Esophagus (tissue), 2 donors: ENCODE measurements around the gene ARV1. TPM values are rescaled to one million over a fixed set of nuclear protein-coding genes. Genes with fewer than 3 reads are reported as not detected.
"Not testable (repeated sequence)": the region's sequence is repeated elsewhere in the genome, so short reads cannot be mapped to it uniquely, and the experiment has no call there.

Source experiments
- H3K27ac ChIP-seq, 2 donors: one replicate each; pipeline ENCODE4 v1.5.1; 2013; ENCODE audit warnings: low read depth in 2 of 2, mild to moderate bottlenecking in 2 of 2, inconsistent platforms in 1 of 2, low read length in 1 of 2, moderate library complexity in 1 of 2
- H3K27me3 ChIP-seq, 2 donors: one replicate each; pipeline ENCODE4 v1.6.1; 2013; ENCODE audit warnings: low read length in 2 of 2, control low read depth in 1 of 2, mild to moderate bottlenecking in 1 of 2; ENCODE audit not compliant: insufficient read depth in 2 of 2, control insufficient read depth in 1 of 2
- H3K36me3 ChIP-seq, 2 donors: one replicate each; pipeline ENCODE4 v1.6.1; 2013; ENCODE audit warnings: low read length in 1 of 2; ENCODE audit not compliant: control insufficient read depth in 2 of 2, insufficient read depth in 2 of 2
- H3K4me1 ChIP-seq, 2 donors: one replicate each; pipeline ENCODE4 v1.6.1; 2013; ENCODE audit warnings: low read length in 1 of 2; ENCODE audit not compliant: control insufficient read depth in 2 of 2, insufficient read depth in 2 of 2
- H3K4me3 ChIP-seq, 2 donors: one replicate each; pipeline ENCODE4 v1.5.1; 2013; ENCODE audit warnings: low read length in 2 of 2, mild to moderate bottlenecking in 2 of 2, low read depth in 1 of 2, moderate library complexity in 1 of 2
- H3K9me3 ChIP-seq, 2 donors: one replicate each; pipeline ENCODE4 v1.6.1; 2013; ENCODE audit warnings: mild to moderate bottlenecking in 2 of 2, low read depth in 1 of 2, low read length in 1 of 2, moderate library complexity in 1 of 2; ENCODE audit not compliant: control insufficient read depth in 2 of 2, insufficient read depth in 1 of 2
- WGBS, 2 donors: extraction: QIAGEN DNeasy Blood & Tissue Kit; methylation state at CpG; one replicate each; pipeline ENCODE4 v1.1.7; 2013; 5-methylcytosine and 5-hydroxymethylcytosine counted together
- polyA plus RNA-seq, 2 donors: library from polyadenylated mRNA; stranded (reverse); fragments of 200-250 nt; gene quantifications; one replicate each; pipeline ENCODE4 v1.2.3, GENCODE V29; 2013
- donor health status: healthy with polysubstance abuse.
- donor health status: Bipolar disorder and iron deficiency.

ARV1 gene
- polyA plus RNA-seq, 2 donors = 21.0 to 38.3 TPM

DNA sequence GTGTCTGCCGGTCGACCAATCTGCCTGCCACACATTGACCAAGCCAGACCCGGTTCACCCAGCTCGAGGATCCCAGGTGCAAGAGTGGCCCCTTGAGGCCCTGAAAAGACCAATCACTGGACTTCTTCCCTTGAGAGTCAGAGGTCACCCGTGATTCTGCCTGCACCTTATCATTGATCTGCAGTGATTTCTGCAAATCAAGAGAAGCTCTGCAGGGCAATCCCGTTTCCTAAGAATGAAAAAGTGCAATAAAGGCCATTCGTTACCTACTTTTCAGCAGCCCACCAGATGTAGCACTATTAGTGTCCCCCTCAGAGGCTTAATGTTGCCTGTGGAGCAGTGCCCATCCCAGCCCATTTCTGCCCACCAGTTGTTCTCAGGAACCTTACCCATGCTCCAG lies 43.6 kb downstream of the ARV1 start:
- H3K27ac ChIP-seq, H3K4me1 ChIP-seq, H3K36me3 ChIP-seq, H3K27me3 ChIP-seq, H3K4me3 ChIP-seq, H3K9me3 ChIP-seq: not testable (repeated sequence)
- 88 to 93% methylated on average over 7 of the region's 7 CpGs for WGBS, 2 donors

- Histone ChIP-seq H3K36me3 (no peaks in the 10 kb centered on the region), H3K4me1 (peaks cover 0 to 14% of the 10 kb centered on the region in 2 donors), H3K9me3 (no peaks in the 10 kb centered on the region), H3K4me3 (no peak overlapping the region), H3K27me3 (no peaks in the 10 kb centered on the region), H3K27ac (no peak overlapping the region)
- 94 to 96% methylated on average over 9 of the region's 9 CpGs for WGBS, 2 donors
Measured at GRCh38 chr1:231023150-231023549, 44.3 kb downstream of the ARV1 start.

GRCh38 chr1:231026576-231026975 lies 47.7 kb downstream of the ARV1 start:
- H3K27ac ChIP-seq = no peak overlapping the region
- no peaks in the 10 kb centered on the region for H3K36me3 ChIP-seq
- H3K27me3 ChIP-seq = no peaks in the 10 kb centered on the region
- 77 to 83% methylated on average over 6 of the region's 6 CpGs for WGBS, 2 donors
- no peaks in the 10 kb centered on the region for H3K9me3 ChIP-seq
- H3K4me1 ChIP-seq = peaks cover 0 to 9% of the 10 kb centered on the region in 2 donors
- H3K4me3 ChIP-seq = no peak overlapping the region

DNA sequence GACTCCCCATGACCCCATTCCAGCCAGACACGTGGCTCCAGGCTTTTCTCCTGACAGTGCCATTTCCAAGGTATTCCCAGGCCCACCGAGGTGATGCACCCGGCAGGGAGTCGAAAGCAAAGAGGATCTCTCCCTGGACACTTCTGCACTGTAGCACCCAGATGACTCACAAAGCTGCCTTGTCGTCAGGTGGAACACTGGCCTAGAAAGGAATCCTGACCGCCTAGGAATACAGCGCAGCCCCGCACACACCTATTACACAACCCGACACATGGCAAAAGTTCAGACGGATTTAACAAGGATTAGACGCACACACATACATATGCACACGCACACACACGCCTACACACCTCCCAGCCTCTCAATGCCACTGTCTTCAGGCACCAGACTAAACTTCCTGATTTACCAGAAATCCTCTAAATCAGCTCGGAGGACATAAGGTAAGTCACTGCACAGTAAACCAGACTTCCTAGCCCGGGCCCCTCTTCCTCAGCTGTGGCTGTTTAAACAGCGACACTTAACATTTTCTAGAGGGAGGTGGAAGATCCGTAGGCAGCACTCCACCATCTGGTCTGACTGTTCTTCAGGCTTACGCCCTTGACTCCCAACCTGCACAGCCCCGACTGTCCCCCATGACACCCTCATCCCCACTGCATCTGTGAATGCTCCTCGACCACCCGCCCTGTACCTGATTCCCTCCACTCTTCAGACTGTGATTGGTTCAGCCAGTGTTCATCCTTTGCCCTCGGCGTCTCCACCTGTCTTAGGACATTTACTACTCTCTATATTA lies 48.4 kb downstream of the ARV1 start:
- Histone ChIP-seq H3K4me3 (no peak overlapping the region), H3K27ac (peak overlapping the region in 1 of 2 donors; percentile 26), H3K27me3 (no peaks in the 10 kb centered on the region), H3K9me3 (no peaks in the 10 kb centered on the region), H3K4me1 (peaks cover 0 to 9% of the 10 kb centered on the region in 2 donors), H3K36me3 (no peaks in the 10 kb centered on the region)
- WGBS, 2 donors = 56 to 72% methylated on average over 23 of the region's 23 CpGs

- H3K27me3 ChIP-seq = no peaks in the 10 kb centered on the region
- no peak overlapping the region for H3K4me3 ChIP-seq
- 89 to 92% methylated on average over 10 of the region's 10 CpGs for WGBS, 2 donors
- no peak overlapping the region for H3K27ac ChIP-seq
- H3K4me1 ChIP-seq = peaks cover 0 to 9% of the 10 kb centered on the region in 2 donors
- no peaks in the 10 kb centered on the region for H3K9me3 ChIP-seq
- H3K36me3 ChIP-seq = no peaks in the 10 kb centered on the region
Measured at GRCh38 chr1:231027971-231028370, 49.1 kb downstream of the ARV1 start.

GRCh38 chr1:231028682-231029081 lies 49.8 kb downstream of the ARV1 start:
- H3K4me3 ChIP-seq = no peak overlapping the region
- H3K4me1 ChIP-seq = peaks cover 0 to 9% of the 10 kb centered on the region in 2 donors
- peak overlapping the region in 1 of 2 donors; percentile 40 for H3K27ac ChIP-seq
- no peaks in the 10 kb centered on the region for H3K36me3 ChIP-seq
- 72 to 78% methylated on average over 7 of the region's 7 CpGs for WGBS, 2 donors
- H3K27me3 ChIP-seq = no peaks in the 10 kb centered on the region
- H3K9me3 ChIP-seq = no peaks in the 10 kb centered on the region

GRCh38 chr1:231029247-231029646 lies 50.4 kb downstream of the ARV1 start:
- not testable (repeated sequence) for H3K4me3 ChIP-seq, H3K27ac ChIP-seq, H3K27me3 ChIP-seq, H3K4me1 ChIP-seq, H3K36me3 ChIP-seq, H3K9me3 ChIP-seq
- 97% methylated on average over 4 of the region's 4 CpGs for WGBS, 2 donors

DNA sequence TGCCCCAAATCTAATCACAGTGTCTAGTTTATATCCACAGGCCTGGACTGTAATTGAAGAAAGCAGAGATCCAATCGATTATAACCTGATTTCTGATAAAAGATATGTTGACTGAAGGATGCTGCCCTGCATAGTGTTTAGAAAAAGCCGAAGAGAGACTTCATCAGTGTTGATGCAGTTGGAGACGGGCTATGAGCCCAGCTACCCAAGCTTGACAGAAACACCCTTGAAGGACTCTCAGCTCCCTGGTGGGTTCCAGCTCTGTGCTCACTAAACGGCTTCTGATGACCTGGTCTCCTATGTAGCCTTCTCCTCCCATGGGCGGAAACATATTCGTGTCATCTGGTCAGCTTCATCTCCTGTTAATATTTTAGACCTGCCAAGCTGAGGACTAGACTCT lies 50.9 kb downstream of the ARV1 start:
- peaks cover 0 to 9% of the 10 kb centered on the region in 2 donors for H3K4me1 ChIP-seq
- H3K27me3 ChIP-seq = no peaks in the 10 kb centered on the region
- H3K27ac ChIP-seq = no peak overlapping the region
- WGBS, 2 donors = 89 to 91% methylated on average over 6 of the region's 6 CpGs
- H3K4me3 ChIP-seq = no peak overlapping the region
- H3K36me3 ChIP-seq = no peaks in the 10 kb centered on the region
- H3K9me3 ChIP-seq = no peaks in the 10 kb centered on the region

- Histone ChIP-seq H3K27me3 (no peaks in the 10 kb centered on the region), H3K27ac (no peak overlapping the region), H3K9me3 (no peaks in the 10 kb centered on the region), H3K36me3 (no peaks in the 10 kb centered on the region), H3K4me3 (no peak overlapping the region), H3K4me1 (peaks cover 0 to 1% of the 10 kb centered on the region in 2 donors)
- WGBS, 2 donors = 52 to 60% methylated on average over 7 of the region's 7 CpGs
Measured at GRCh38 chr1:231032963-231033362, 54.1 kb downstream of the ARV1 start.

DNA sequence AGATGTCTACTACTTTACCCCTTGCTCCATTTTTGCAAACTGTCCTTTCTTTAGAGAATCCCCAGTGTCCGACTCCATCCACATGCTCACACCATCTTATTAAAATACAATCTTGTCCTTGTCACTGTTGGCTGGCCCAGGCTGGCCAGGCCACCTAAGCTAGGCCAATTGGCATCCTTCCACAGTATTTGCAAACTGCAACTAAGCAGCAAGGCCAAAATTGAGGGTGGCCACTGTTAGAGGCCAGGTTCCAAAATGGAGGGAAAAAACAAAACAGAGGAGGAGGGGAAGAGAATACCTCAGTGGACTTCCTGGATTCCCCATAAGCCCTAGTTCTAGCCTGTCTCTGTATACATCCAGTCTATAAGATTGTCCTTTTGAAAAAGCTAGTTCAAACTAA lies 56.9 kb downstream of the ARV1 start:
- Histone ChIP-seq H3K36me3 (no peaks in the 10 kb centered on the region), H3K27me3 (no peaks in the 10 kb centered on the region), H3K27ac (no peak overlapping the region), H3K4me3 (no peak overlapping the region), H3K9me3 (no peaks in the 10 kb centered on the region), H3K4me1 (peaks cover 0 to 8% of the 10 kb centered on the region in 2 donors)
- 94 to 97% methylated on average over 1 of the region's 1 CpG for WGBS, 2 donors
